Anterior cingulate cortex (tissue), 58 donors: ENCODE data around the gene PIGH.
"Not testable (repeated sequence)": the region's sequence is repeated elsewhere in the genome, so short reads cannot be mapped to it uniquely, and the experiment has no call there.

Experiments used
- DNase-seq, 58 donors: peaks; one replicate each; lab custom pipeline; 2025; lab: John Stamatoyannopoulos, UW

The PIGH gene

DNA sequence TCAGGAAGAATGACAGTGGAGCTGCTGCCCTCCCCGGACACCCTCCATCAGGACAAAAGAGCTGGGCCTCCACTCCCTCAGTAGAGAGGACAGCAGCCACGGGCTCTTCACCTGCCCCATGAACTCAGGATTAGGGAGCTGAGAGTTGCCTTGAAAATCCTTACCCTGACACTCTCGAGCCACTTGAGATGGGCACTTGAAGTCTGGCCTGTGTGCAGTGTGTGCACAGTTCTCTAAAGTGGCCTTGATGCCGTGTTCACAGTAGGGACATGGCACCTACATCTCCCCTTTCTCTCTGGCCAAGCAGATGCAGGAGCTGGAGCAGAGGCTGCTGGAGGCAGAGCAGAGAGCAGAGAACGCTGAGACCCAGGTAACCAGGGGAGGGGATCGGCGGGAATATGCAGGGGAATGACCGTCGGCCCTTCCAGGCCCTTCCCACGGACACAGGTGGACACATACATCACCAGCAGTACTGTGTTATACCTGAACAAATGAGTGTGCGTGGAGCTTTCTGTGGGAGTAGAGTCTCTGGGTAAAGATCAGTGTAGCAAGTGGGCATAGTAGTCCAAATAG is 44.5 kb downstream of the PIGH start:
- no peak for DNase-seq

DNA sequence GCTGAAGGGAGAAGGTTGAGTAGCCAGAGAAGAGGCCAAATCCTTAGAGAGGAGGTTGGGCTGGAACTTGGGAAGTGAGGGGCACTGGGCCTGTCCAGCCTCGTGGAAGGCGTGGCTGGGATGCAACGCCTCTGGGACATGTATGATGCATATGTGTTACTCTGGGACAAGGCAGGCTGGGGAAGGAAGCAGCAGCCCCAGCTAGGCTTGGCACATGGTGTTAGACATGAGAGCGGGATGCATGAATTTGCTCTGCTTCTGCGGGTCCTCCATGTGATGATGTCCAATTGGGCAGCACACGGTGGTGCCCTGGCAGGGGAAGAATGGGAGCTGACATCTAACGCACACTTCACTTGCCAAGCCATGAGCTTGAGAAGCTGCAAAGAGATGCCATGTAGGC is 45.7 kb downstream of the PIGH start:
- DNase-seq = no peak

DNA sequence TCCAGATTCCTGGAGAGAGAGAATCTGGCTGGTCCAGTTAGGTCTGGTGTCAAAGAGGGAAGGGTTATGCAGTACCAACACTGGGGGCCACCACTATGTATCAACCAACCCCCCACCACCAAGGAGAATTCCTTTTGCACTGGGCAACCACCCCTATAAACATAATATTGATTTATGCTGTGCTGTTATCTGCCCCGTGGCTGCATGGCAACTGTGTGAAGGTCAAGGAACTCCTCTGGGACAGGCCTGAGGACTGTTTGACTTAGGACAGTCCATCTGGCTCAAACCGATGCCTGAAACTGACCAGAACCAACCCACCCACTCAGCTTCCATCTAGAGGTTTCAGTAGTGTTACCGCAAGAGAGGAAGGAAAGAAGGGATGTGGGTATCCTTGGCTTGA is 46.5 kb downstream of the PIGH start:
- DNase-seq = no peak

DNA sequence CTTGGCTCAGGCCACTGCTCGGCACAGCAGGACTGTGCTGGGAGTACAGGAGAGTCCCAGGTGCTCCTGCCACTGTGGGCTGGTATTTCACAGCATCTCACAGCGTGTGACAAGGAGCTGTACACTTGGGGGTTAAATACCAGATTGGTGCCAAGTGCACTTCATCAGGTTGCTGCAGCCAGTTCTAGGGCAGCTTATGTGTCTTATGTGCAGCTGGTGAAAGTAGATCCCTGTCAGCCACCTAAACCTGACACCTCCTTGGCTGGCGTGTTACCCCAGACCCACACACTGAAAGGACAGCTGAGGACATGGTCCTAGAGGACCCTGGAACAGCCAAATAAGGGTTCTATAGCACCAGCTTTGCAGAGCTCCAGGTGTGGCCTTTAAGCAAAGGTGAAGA is 48.1 kb downstream of the PIGH start:
- no peak for DNase-seq

- no peak for DNase-seq
Measured at GRCh38 chr14:67551123-67551522, 48.9 kb downstream of the PIGH start.

DNA sequence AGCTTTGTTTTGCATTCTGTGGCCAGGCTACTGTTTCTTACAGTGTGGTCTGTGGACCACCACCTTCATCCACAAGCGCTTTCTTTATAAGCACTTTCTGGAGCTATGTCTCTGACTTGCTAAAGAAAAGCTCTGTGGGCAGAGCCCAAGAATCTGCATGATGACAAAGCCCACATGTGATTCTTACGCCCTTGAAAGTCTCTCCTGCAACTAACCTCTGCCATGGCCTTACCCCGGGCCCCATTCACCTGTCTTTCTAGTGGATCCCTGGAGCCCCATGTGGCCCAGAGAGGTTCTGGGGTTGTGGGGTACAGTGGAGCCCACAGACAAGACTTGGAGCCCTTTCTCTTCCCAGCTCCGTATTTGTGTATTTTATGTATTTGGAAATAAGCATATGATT is 50.3 kb downstream of the PIGH start:
- no peak for DNase-seq

DNA sequence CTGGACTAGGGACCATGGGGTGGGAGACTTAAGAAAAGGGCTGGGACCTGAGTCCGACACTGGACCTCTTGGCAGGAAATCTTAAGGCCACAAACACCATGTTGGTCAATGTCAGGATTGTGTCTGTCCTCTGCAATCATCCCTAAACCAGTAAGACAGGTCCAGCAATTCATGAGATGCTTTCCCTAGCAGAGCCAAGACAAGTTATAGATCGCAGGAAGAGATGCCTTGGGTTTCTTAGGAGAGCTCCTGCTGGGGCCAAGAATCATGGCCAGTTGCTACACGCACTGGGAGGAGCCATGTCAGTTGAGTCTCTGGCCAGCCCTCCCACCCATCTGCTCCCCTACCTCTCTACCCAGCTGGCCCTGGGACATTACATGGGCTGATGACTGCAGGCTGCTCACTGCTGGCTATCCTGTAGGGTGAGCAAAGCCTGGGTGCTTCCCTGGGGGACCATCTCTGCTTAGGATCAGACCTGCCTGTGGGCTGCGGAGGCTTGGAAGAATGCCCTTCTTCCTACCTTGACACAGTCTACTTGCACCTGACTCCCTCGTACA is 52.8 kb downstream of the PIGH start:
- no peak for DNase-seq

GRCh38 chr14:67544590-67544989 is 55.5 kb downstream of the PIGH start:
- no peak for DNase-seq

GRCh38 chr14:67542620-67543019 is 57.4 kb downstream of the PIGH start:
- DNase-seq = not testable (repeated sequence)

DNA sequence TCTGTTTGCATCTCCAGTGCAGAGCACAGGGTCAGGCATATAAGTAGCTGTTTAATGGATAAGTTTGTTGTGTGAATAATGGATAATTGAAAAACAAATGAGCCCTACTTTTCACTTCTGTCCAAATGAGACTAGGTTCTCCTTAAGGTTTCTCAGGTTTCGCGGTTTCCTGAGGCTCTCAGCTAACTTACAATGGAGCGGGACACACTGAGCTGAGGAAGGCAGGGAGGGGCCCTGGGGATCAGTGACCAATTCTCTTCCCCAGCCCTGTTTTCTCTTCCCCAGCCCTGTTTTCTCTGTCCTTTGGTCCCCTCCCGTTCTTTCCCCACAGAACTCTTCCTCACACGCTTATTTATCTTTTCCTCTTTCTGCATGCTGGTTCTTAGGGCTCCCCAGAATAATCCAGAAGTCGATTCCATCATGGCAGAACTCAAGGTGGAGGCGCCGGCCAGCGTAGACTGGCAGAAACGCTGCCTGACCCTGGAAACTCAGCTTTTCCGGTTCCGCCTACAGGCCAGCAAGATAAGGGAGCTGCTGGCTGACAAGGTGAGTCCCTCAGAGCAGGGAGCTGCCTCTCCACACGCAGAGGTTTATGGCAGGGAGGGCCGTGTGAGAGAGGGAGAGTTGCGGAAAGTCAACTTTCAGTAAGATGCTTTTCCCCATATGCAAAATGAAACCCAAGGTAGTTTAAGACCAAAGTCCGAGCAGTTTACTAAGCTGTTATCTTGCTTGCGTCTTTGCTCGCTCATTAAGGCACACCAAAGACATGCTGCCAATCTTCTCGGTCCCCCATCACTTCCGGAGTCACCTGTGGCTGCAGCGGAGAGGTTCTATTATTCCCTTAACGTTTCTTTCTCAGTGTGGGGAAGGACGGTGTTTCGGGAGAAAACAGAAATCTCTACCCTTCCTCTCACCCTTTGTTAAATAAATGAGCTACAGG is 58.4 kb downstream of the PIGH start:
- no peak for DNase-seq
